Activated naive CD4-positive, alpha-beta T cell treated with anti-CD3 and anti-CD28 coated beads, Interleukin-2, amount 50 U/mL, for 24 hours (primary cell): ENCODE results near the gene HAAO.

Experiments
- H3K27ac Mint-ChIP-seq: one replicate; pipeline ENCODE4 v1.8.0; 2021; ENCODE audit warnings: mild to moderate bottlenecking, mixed read lengths
- H3K27me3 Mint-ChIP-seq: one replicate; pipeline ENCODE4 v1.8.0; 2021; ENCODE audit warnings: mixed read lengths
- H3K36me3 Mint-ChIP-seq: one replicate; pipeline ENCODE4 v1.8.0; 2021; ENCODE audit warnings: mixed read lengths
- H3K4me1 Mint-ChIP-seq: one replicate; pipeline ENCODE4 v1.8.0; 2021; ENCODE audit warnings: mixed read lengths
- H3K4me3 Mint-ChIP-seq: one replicate; pipeline ENCODE4 v1.8.0; 2021; ENCODE audit warnings: mild to moderate bottlenecking, mixed read lengths
- H3K9me3 Mint-ChIP-seq: one replicate; pipeline ENCODE4 v1.8.0; 2021; ENCODE audit warnings: mixed read lengths

The HAAO gene

GRCh38 chr2:42788478-42788793 is 3.9 kb downstream of the HAAO start:
- peaks cover 22% of the 10 kb centered on the region for H3K27me3 Mint-ChIP-seq
- no peak overlapping the region for H3K4me3 Mint-ChIP-seq
- peaks cover 15% of the 10 kb centered on the region for H3K4me1 Mint-ChIP-seq
- H3K9me3 Mint-ChIP-seq, result no peaks in the 10 kb centered on the region
- H3K27ac Mint-ChIP-seq, result no peak overlapping the region
- H3K36me3 Mint-ChIP-seq, result peaks cover 2% of the 10 kb centered on the region

- Mint-ChIP-seq H3K9me3 (no peaks in the 10 kb centered on the region), H3K36me3 (peaks cover 2% of the 10 kb centered on the region), H3K27me3 (peaks cover 22% of the 10 kb centered on the region), H3K4me1 (peaks cover 12% of the 10 kb centered on the region), H3K27ac (no peak overlapping the region), H3K4me3 (no peak overlapping the region)
Measured at GRCh38 chr2:42787788-42788477, 4.5 kb downstream of the HAAO start.

GRCh38 chr2:42787424-42787787 is 5.0 kb downstream of the HAAO start:
- peaks cover 12% of the 10 kb centered on the region for H3K4me1 Mint-ChIP-seq
- H3K4me3 Mint-ChIP-seq, result no peak overlapping the region
- no peak overlapping the region for H3K27ac Mint-ChIP-seq

GRCh38 chr2:42786561-42787345 is 5.6 kb downstream of the HAAO start:
- Mint-ChIP-seq H3K36me3 (peaks cover 4% of the 10 kb centered on the region), H3K4me3 (no peak overlapping the region), H3K27ac (no peak overlapping the region), H3K4me1 (peaks cover 7% of the 10 kb centered on the region), H3K27me3 (peaks cover 18% of the 10 kb centered on the region), H3K9me3 (no peaks in the 10 kb centered on the region)

More at GRCh38 chr2:42787424-42787787, 5.0 kb downstream of the HAAO start:
- peaks cover 2% of the 10 kb centered on the region for H3K36me3 Mint-ChIP-seq
- H3K9me3 Mint-ChIP-seq, result no peaks in the 10 kb centered on the region
- H3K27me3 Mint-ChIP-seq, result peaks cover 22% of the 10 kb centered on the region

- Mint-ChIP-seq H3K9me3 (no peaks in the 10 kb centered on the region), H3K4me3 (no peak overlapping the region), H3K27me3 (peaks cover 2% of the 10 kb centered on the region), H3K4me1 (no peaks in the 10 kb centered on the region), H3K36me3 (peaks cover 2% of the 10 kb centered on the region), H3K27ac (no peak overlapping the region)
Measured at GRCh38 chr2:42784204-42784880, 8.0 kb downstream of the HAAO start.

GRCh38 chr2:42783511-42783910 is 8.9 kb downstream of the HAAO start:
- Mint-ChIP-seq H3K36me3 (peaks cover 2% of the 10 kb centered on the region), H3K4me3 (no peak overlapping the region), H3K9me3 (no peaks in the 10 kb centered on the region), H3K27me3 (no peaks in the 10 kb centered on the region), H3K4me1 (no peaks in the 10 kb centered on the region), H3K27ac (no peak overlapping the region)

- Mint-ChIP-seq H3K4me1 (peaks cover 13% of the 10 kb centered on the region), H3K9me3 (no peaks in the 10 kb centered on the region), H3K4me3 (no peak overlapping the region), H3K27me3 (no peaks in the 10 kb centered on the region), H3K36me3 (peaks cover 2% of the 10 kb centered on the region), H3K27ac (no peak overlapping the region)
Measured at GRCh38 chr2:42781181-42781580, 11.2 kb downstream of the HAAO start.

GRCh38 chr2:42777883-42778805 is 14.2 kb downstream of the HAAO start:
- peaks cover 30% of the 10 kb centered on the region for H3K4me1 Mint-ChIP-seq
- H3K9me3 Mint-ChIP-seq, result no peaks in the 10 kb centered on the region
- no peaks in the 10 kb centered on the region for H3K27me3 Mint-ChIP-seq
- peak overlapping the region; percentile 26 for H3K27ac Mint-ChIP-seq
- no peak overlapping the region for H3K4me3 Mint-ChIP-seq
- peaks cover 2% of the 10 kb centered on the region for H3K36me3 Mint-ChIP-seq

- Mint-ChIP-seq H3K9me3 (no peaks in the 10 kb centered on the region), H3K27me3 (no peaks in the 10 kb centered on the region), H3K4me1 (peaks cover 30% of the 10 kb centered on the region), H3K4me3 (no peak overlapping the region), H3K36me3 (no peaks in the 10 kb centered on the region), H3K27ac (no peak overlapping the region)
Measured at GRCh38 chr2:42775810-42776209, 16.6 kb downstream of the HAAO start.

- peaks cover 30% of the 10 kb centered on the region for H3K4me1 Mint-ChIP-seq
- H3K27ac Mint-ChIP-seq, result peak overlapping the region; percentile 17
- no peaks in the 10 kb centered on the region for H3K27me3 Mint-ChIP-seq
- H3K9me3 Mint-ChIP-seq, result no peaks in the 10 kb centered on the region
- peak overlapping the region; percentile 7 for H3K4me3 Mint-ChIP-seq
- H3K36me3 Mint-ChIP-seq, result no peaks in the 10 kb centered on the region
Measured at GRCh38 chr2:42775186-42775585, 17.2 kb downstream of the HAAO start.

GRCh38 chr2:42771546-42772153 is 20.7 kb downstream of the HAAO start:
- Mint-ChIP-seq H3K4me3 (no peak overlapping the region), H3K4me1 (peaks cover 21% of the 10 kb centered on the region), H3K27me3 (no peaks in the 10 kb centered on the region), H3K9me3 (no peaks in the 10 kb centered on the region), H3K36me3 (no peaks in the 10 kb centered on the region), H3K27ac (no peak overlapping the region)

- Mint-ChIP-seq H3K4me1 (peaks cover 11% of the 10 kb centered on the region), H3K27me3 (no peaks in the 10 kb centered on the region), H3K4me3 (no peak overlapping the region), H3K27ac (no peak overlapping the region), H3K9me3 (no peaks in the 10 kb centered on the region), H3K36me3 (no peaks in the 10 kb centered on the region)
Measured at GRCh38 chr2:42770288-42771131, 21.9 kb downstream of the HAAO start.

- Mint-ChIP-seq H3K27ac (no peak overlapping the region), H3K4me1 (peaks cover 3% of the 10 kb centered on the region)
Measured at GRCh38 chr2:42769583-42770287, 22.6 kb downstream of the HAAO start.

More at GRCh38 chr2:42769583-42770287, 22.6 kb downstream of the HAAO start:
- Mint-ChIP-seq H3K4me3 (no peak overlapping the region), H3K9me3 (no peaks in the 10 kb centered on the region), H3K36me3 (no peaks in the 10 kb centered on the region), H3K27me3 (no peaks in the 10 kb centered on the region)
